MCF 10A (cell line): ENCODE data around the gene ZFHX2. TPM values are rescaled to one million over a fixed set of nuclear protein-coding genes. Genes with fewer than 3 reads are reported as not detected.

ENCODE experiments used
- BruUV-seq: library from RNA; stranded (reverse); fragments of 400-500 nt; replicated peaks from 2 replicates; lab custom pipeline; 2021; lab: Mats Ljungman, UMichigan
- CTCF ChIA-PET: fragments of 300-600 bp; sonication (Branson Sonifier 250); formaldehyde crosslinking; extraction: SDS; loops from one replicate; lab custom pipeline; 2021; ENCODE audit warnings: antibody characterized with exemption, inconsistent platforms; lab: Yijun Ruan, JAX
- POLR2A ChIA-PET: fragments of 300-600, 350-650 bp; sonication (Branson Sonifier 250); formaldehyde crosslinking; extraction: SDS; loops from one replicate; lab custom pipeline; 2020; ENCODE audit warnings: antibody characterized with exemption, inconsistent platforms; lab: Yijun Ruan, JAX
- DNase-seq: peaks from one replicate; pipeline ENCODE4 v3.0.0-alpha.2; 2018; ENCODE audit not compliant: unreplicated experiment
- H3K27ac Mint-ChIP-seq: one replicate; pipeline ENCODE4 v1.8.0; 2022; ENCODE audit warnings: mild to moderate bottlenecking, low read depth, mixed read lengths; ENCODE audit not compliant: unreplicated experiment
- H3K27me3 Mint-ChIP-seq: one replicate; pipeline ENCODE4 v1.8.0; 2022; ENCODE audit warnings: mixed read lengths; ENCODE audit not compliant: insufficient read depth, unreplicated experiment
- H3K36me3 Mint-ChIP-seq: one replicate; pipeline ENCODE4 v1.8.0; 2022; ENCODE audit warnings: mild to moderate bottlenecking, moderate library complexity, mixed read lengths; ENCODE audit not compliant: insufficient read depth, unreplicated experiment
- H3K4me1 Mint-ChIP-seq: one replicate; pipeline ENCODE4 v1.8.0; 2022; ENCODE audit warnings: mixed read lengths; ENCODE audit not compliant: insufficient read depth, unreplicated experiment
- H3K4me3 Mint-ChIP-seq: one replicate; pipeline ENCODE4 v1.8.0; 2022; ENCODE audit warnings: mild to moderate bottlenecking, moderate library complexity, mixed read lengths; ENCODE audit not compliant: unreplicated experiment
- H3K9me3 Mint-ChIP-seq: one replicate; pipeline ENCODE4 v1.8.0; 2022; ENCODE audit warnings: mixed read lengths; ENCODE audit not compliant: unreplicated experiment
- intact Hi-C: fragments of 100-400 bp; cut with micrococcal nuclease; formaldehyde crosslinking; loops from 2 replicates; pipeline ENCODE4 v1.14.1; 2022
- total RNA-seq: library from RNA; stranded (reverse); gene quantifications from 2 replicates; pipeline ENCODE4 v1.2.3, GENCODE V29; 2022
- TF ChIP-seq, protein P1 (sequence below): fragments of 200-600 bp; IDR thresholded peaks from one replicate; pipeline ENCODE4 v1.8.0; 2022; ENCODE audit warnings: antibody characterized with exemption, mild to moderate bottlenecking; ENCODE audit not compliant: unreplicated experiment

Gene ZFHX2
- total RNA-seq, 1 experiment from 2014 or later: 1.8 TPM

DNA sequence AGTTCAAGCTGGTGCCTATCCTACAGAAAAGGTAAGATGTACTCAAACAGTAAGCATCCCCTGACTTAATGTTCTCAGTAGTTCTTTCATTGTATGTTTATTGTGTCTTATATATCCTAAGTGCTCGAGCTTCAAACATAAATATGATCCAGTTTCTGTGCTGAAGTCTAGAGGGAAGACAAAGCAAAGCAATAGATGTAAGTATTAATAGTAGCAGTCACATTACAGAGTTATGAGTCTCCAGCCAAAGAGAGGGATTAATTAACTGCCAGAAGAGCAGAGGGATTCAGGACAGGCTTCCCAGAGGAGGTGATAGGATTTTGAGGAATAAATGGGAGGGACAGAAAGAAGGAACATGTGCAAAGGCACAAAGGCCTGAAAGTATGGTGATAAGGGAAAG is 80.6 kb downstream of the ZFHX2 start:
- no peak overlapping the region for H3K4me3 Mint-ChIP-seq
- no peak for DNase-seq
- ChIA-PET POLR2A (interaction anchor here (0.6 to 1.2 kb wide), 3 partner anchors 8 to 12 kb away, joined by 3 read pairs; no protein-coding TSS in a partner anchor), CTCF (interaction anchor here (0.6 to 0.8 kb wide), 2 partner anchors 13 to 88 kb away, joined by 3 to 5 read pairs; no protein-coding TSS in a partner anchor)
- no peaks in the 10 kb centered on the region for H3K9me3 Mint-ChIP-seq
- no TSS peak for BruUV-seq
- peaks cover 11% of the 10 kb centered on the region for H3K4me1 Mint-ChIP-seq
- no peak overlapping the region for H3K27ac Mint-ChIP-seq
- TF ChIP-seq, protein P1, sequence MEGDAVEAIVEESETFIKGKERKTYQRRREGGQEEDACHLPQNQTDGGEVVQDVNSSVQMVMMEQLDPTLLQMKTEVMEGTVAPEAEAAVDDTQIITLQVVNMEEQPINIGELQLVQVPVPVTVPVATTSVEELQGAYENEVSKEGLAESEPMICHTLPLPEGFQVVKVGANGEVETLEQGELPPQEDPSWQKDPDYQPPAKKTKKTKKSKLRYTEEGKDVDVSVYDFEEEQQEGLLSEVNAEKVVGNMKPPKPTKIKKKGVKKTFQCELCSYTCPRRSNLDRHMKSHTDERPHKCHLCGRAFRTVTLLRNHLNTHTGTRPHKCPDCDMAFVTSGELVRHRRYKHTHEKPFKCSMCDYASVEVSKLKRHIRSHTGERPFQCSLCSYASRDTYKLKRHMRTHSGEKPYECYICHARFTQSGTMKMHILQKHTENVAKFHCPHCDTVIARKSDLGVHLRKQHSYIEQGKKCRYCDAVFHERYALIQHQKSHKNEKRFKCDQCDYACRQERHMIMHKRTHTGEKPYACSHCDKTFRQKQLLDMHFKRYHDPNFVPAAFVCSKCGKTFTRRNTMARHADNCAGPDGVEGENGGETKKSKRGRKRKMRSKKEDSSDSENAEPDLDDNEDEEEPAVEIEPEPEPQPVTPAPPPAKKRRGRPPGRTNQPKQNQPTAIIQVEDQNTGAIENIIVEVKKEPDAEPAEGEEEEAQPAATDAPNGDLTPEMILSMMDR: no peak
- intact Hi-C loops: no loop called here
- H3K36me3 Mint-ChIP-seq: peaks cover 57% of the 10 kb centered on the region
- no peaks in the 10 kb centered on the region for H3K27me3 Mint-ChIP-seq

Other genes with a start within 250 kb of the ZFHX2 start
- gene PPP1R3E, start 248.9 kb downstream of the ZFHX2 start, total RNA-seq: 7.2 and 7.8 TPM in 2 replicates
- 41.2 and 42.5 TPM in 2 replicates for gene BCL2L2, start 244.9 kb downstream of the ZFHX2 start, total RNA-seq
- gene PABPN1, start 230.3 kb downstream of the ZFHX2 start, total RNA-seq: 153 and 167 TPM in 2 replicates
- not detected in 2 replicates for gene SLC22A17, start 198.9 kb downstream of the ZFHX2 start, total RNA-seq
- gene EFS, start 186.6 kb downstream of the ZFHX2 start, total RNA-seq: not detected in 2 replicates
- gene IL25, start 179.0 kb downstream of the ZFHX2 start, total RNA-seq: not detected in 2 replicates
- not detected in 2 replicates for gene CMTM5, start 174.7 kb downstream of the ZFHX2 start, total RNA-seq
- not detected in 2 replicates for gene MYH6, start 143.5 kb downstream of the ZFHX2 start, total RNA-seq
- not detected in 2 replicates for gene MYH7, start 116.1 kb downstream of the ZFHX2 start, total RNA-seq
- 44.5 and 46.8 TPM in 2 replicates for gene NGDN, start 82.1 kb downstream of the ZFHX2 start, total RNA-seq
- 16.8 and 22.4 TPM in 2 replicates for gene THTPA, start 4.5 kb upstream of the ZFHX2 start, total RNA-seq
- gene AP1G2, start 16.0 kb upstream of the ZFHX2 start, total RNA-seq: 89.2 and 95.7 TPM in 2 replicates
- not detected in 2 replicates for gene JPH4, start 27.0 kb upstream of the ZFHX2 start, total RNA-seq
- gene DHRS2, start 84.6 kb upstream of the ZFHX2 start, total RNA-seq: 0.27 and 1.1 TPM in 2 replicates